Activated CD4-positive, alpha-beta memory T cell treated with anti-CD3 and anti-CD28 coated beads for 36 hours (primary cell): Measurements from ENCODE around the gene LAD1. TPM values are rescaled to one million over a fixed set of nuclear protein-coding genes. Genes with fewer than 3 reads are reported as not detected.

ENCODE experiments used
- CTCF ChIA-PET: fragments of 350-600 bp; sonication (Branson Sonifier 250); formaldehyde crosslinking; loops from one replicate; lab custom pipeline; 2021; ENCODE audit warnings: antibody characterized with exemption, inconsistent platforms; lab: Charles Lee
- POLR2A ChIA-PET: fragments of 350-600 bp; sonication (Branson Sonifier 250); formaldehyde crosslinking; loops from one replicate; lab custom pipeline; 2021; ENCODE audit warnings: antibody characterized with exemption; lab: Charles Lee
- DNase-seq: peaks from one replicate; pipeline ENCODE4 v3.0.0-alpha.2; 2020
- H3K27ac Mint-ChIP-seq: one replicate; pipeline ENCODE4 v1.8.0; 2021; ENCODE audit warnings: mixed read lengths
- H3K27me3 Mint-ChIP-seq: one replicate; pipeline ENCODE4 v1.8.0; 2021; ENCODE audit warnings: mixed read lengths
- H3K36me3 Mint-ChIP-seq: one replicate; pipeline ENCODE4 v1.8.0; 2021; ENCODE audit warnings: mixed read lengths
- H3K4me1 Mint-ChIP-seq: one replicate; pipeline ENCODE4 v1.8.0; 2021; ENCODE audit warnings: low read depth, mixed read lengths
- H3K4me3 Mint-ChIP-seq: one replicate; pipeline ENCODE4 v1.8.0; 2021; ENCODE audit warnings: mild to moderate bottlenecking, mixed read lengths
- H3K9me3 Mint-ChIP-seq: one replicate; pipeline ENCODE4 v1.8.0; 2021; ENCODE audit warnings: mixed read lengths
- intact Hi-C: fragments of 100-400 bp; cut with micrococcal nuclease; formaldehyde crosslinking; loops from one replicate; pipeline ENCODE4 v1.15.1; 2023
- total RNA-seq, 2 experiments: library from RNA; stranded (reverse); gene quantifications; one replicate each; pipeline ENCODE4 v1.2.3, GENCODE V29; 2021

LAD1 gene
- total RNA-seq, 2 experiments from 2014 or later = not detected

DNA sequence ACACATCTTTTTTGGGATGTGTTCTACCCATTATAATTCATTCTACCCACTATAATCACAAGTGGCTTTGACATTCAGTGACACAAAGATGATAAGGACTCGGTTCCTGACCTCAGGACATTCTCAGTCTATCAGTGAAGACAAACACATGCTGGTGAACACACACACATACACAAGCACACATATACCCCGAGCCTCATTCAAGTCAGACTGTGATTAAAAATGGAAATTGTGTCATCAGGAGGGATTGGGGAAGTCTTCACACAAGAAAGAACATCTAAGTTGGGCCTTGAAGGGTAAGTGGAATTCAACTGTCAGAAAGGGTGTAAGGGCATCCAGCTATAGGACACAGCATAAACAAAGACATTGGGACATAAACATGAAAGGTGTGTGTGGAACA is 2.6 kb upstream of the LAD1 start:
- H3K36me3 Mint-ChIP-seq = no peaks in the 10 kb centered on the region
- intact Hi-C loops = no loop called here

GRCh38 chr1:201400852-201401230 is 1.7 kb upstream of the LAD1 start:
- intact Hi-C loops = no loop called here
- ChIA-PET CTCF (no interaction called here), POLR2A (no interaction called here)
- Mint-ChIP-seq H3K4me3 (no peak overlapping the region), H3K27ac (no peak overlapping the region), H3K9me3 (no peaks in the 10 kb centered on the region), H3K27me3 (peaks cover 35% of the 10 kb centered on the region), H3K36me3 (no peaks in the 10 kb centered on the region), H3K4me1 (no peaks in the 10 kb centered on the region)
- DNase-seq = no peak

More for the DNA sequence above, 2.6 kb upstream of the LAD1 start:
- H3K4me3 Mint-ChIP-seq = no peak overlapping the region
- no peaks in the 10 kb centered on the region for H3K9me3 Mint-ChIP-seq
- no peak for DNase-seq
- CTCF ChIA-PET = no interaction called here
- no peak overlapping the region for H3K27ac Mint-ChIP-seq
- peaks cover 30% of the 10 kb centered on the region for H3K27me3 Mint-ChIP-seq
- POLR2A ChIA-PET = no interaction called here
- no peaks in the 10 kb centered on the region for H3K4me1 Mint-ChIP-seq

- DNase-seq = no peak
- Mint-ChIP-seq H3K36me3 (no peaks in the 10 kb centered on the region), H3K4me1 (no peaks in the 10 kb centered on the region), H3K27ac (no peak overlapping the region), H3K9me3 (no peaks in the 10 kb centered on the region), H3K4me3 (no peak overlapping the region), H3K27me3 (peaks cover 35% of the 10 kb centered on the region)
- intact Hi-C loops = no loop called here
- ChIA-PET POLR2A (no interaction called here), CTCF (interaction anchor here (1.1 kb wide), 1 partner anchor 9 kb away, joined by 3 read pairs; no protein-coding TSS in a partner anchor)
Measured at GRCh38 chr1:201400212-201400851, 1.2 kb upstream of the LAD1 start.

DNA sequence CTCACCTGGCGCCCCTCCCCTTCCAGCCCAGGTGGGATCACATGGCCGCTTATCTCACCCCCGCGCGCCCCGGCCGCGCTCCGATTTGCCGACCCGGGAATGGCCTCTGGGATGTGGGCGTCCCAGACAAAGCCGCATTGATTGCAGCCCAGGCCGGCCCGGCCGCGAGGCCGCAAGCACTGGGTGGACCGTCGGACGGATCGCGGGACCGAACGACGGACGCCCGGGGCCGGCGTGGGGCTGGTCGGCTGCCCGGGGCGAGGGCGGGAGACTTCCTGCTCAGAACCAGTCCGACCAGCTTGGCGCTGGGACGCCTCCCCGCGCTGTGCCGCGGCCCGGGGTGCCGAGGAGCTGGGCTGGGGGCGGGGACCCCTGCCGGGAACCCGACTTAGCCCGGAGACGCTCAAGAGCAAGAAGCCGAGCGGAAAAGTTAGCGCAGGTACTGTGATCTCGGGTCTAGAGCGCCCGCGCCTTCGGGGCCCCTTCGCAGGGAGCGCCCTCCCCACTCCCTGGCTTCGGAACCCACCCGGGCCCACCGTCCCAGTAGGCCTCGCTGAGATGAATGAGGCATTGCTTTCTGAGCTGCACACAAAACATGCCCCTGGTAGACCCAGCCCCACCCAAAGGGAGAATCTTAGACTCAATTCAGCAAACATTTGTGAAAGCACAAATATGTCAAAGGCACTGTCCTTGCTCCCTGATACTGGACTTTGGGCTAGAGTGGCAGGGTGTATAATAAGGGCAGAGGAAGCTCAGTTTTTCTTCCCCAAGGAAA is 415 bp upstream of the LAD1 start:
- Mint-ChIP-seq H3K36me3 (no peaks in the 10 kb centered on the region), H3K4me1 (no peaks in the 10 kb centered on the region), H3K27ac (no peak overlapping the region), H3K27me3 (peaks cover 36% of the 10 kb centered on the region), H3K9me3 (no peaks in the 10 kb centered on the region), H3K4me3 (no peak overlapping the region)
- intact Hi-C loops = no loop called here
- no peak for DNase-seq
- POLR2A ChIA-PET = no interaction called here
- CTCF ChIA-PET = interaction anchor here (1.1 kb wide), 1 partner anchor 10 kb away, joined by 3 read pairs; no protein-coding TSS in a partner anchor

- Mint-ChIP-seq H3K27me3 (peaks cover 39% of the 10 kb centered on the region), H3K4me1 (no peaks in the 10 kb centered on the region), H3K27ac (no peak overlapping the region), H3K36me3 (no peaks in the 10 kb centered on the region), H3K9me3 (no peaks in the 10 kb centered on the region), H3K4me3 (no peak overlapping the region)
- intact Hi-C loops = no loop called here
- ChIA-PET CTCF (interaction anchor here (1.1 to 1.5 kb wide), 2 partner anchors 9 to 13 kb away, joined by 3 to 4 read pairs; no protein-coding TSS in a partner anchor), POLR2A (no interaction called here)
- DNase-seq = no peak
Measured at GRCh38 chr1:201397675-201398074, 1.4 kb downstream of the LAD1 start.

DNA sequence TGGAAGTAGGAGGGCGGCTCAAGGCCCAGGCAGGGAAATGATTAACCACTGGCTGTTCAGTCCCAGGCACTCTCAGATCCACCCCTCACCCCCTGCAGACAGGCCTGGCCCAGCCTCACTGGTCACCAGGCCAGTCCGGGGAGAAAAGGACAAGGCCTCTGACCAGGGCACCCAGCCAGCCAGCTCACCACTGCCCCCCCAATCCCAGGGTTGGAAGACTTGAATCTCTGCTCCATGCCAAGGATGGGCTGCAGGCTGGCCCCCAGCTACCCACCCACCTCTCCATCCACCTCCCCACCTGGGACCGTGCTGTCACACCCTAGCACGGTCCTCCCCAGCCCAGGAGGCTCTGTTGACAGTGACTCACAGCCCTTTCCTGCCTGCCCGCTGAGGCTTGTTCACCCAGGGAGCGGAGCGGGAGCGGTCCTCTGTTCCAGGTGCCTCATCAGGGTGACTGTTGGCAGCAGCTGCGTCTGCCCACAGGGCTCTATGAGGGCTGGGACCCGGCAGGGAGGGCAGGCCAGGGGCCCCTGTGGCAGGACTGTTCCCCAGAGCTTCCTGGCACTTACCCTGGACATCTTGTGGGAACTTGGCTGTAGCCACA is 2.2 kb downstream of the LAD1 start:
- Mint-ChIP-seq H3K4me3 (no peak overlapping the region), H3K9me3 (no peaks in the 10 kb centered on the region), H3K36me3 (no peaks in the 10 kb centered on the region), H3K4me1 (no peaks in the 10 kb centered on the region), H3K27me3 (peaks cover 39% of the 10 kb centered on the region), H3K27ac (no peak overlapping the region)
- ChIA-PET CTCF (interaction anchor here (1.1 to 1.5 kb wide), 2 partner anchors 8 to 14 kb away, joined by 3 to 4 read pairs; no protein-coding TSS in a partner anchor), POLR2A (no interaction called here)
- intact Hi-C loops = no loop called here
- DNase-seq = no peak

GRCh38 chr1:201395936-201396335 is 3.2 kb downstream of the LAD1 start:
- no peaks in the 10 kb centered on the region for H3K4me1 Mint-ChIP-seq
- DNase-seq = no peak
- no peaks in the 10 kb centered on the region for H3K36me3 Mint-ChIP-seq
- ChIA-PET CTCF (no interaction called here), POLR2A (no interaction called here)
- H3K27me3 Mint-ChIP-seq = peaks cover 39% of the 10 kb centered on the region
- intact Hi-C loops = no loop called here
- H3K4me3 Mint-ChIP-seq = no peak overlapping the region
- no peaks in the 10 kb centered on the region for H3K9me3 Mint-ChIP-seq
- no peak overlapping the region for H3K27ac Mint-ChIP-seq

- POLR2A ChIA-PET = no interaction called here
- Mint-ChIP-seq H3K27ac (no peak overlapping the region), H3K27me3 (peaks cover 27% of the 10 kb centered on the region), H3K36me3 (no peaks in the 10 kb centered on the region), H3K4me1 (no peaks in the 10 kb centered on the region), H3K4me3 (no peak overlapping the region), H3K9me3 (no peaks in the 10 kb centered on the region)
- DNase-seq = no peak
- CTCF ChIA-PET = interaction anchor here (0.8 kb wide), 1 partner anchor 9 kb away, joined by 4 read pairs; no protein-coding TSS in a partner anchor
- intact Hi-C loops = no loop called here
Measured at GRCh38 chr1:201394591-201394990, 4.5 kb downstream of the LAD1 start.

- Mint-ChIP-seq H3K36me3 (no peaks in the 10 kb centered on the region), H3K9me3 (no peaks in the 10 kb centered on the region), H3K27me3 (peaks cover 18% of the 10 kb centered on the region), H3K4me1 (no peaks in the 10 kb centered on the region), H3K4me3 (no peak overlapping the region), H3K27ac (no peak overlapping the region)
- intact Hi-C loops = no loop called here
- DNase-seq = no peak
- ChIA-PET POLR2A (no interaction called here), CTCF (interaction anchor here (1.2 kb wide), 1 partner anchor 17 kb away, joined by 3 read pairs; no protein-coding TSS in a partner anchor)
Measured at GRCh38 chr1:201393076-201393475, 6.0 kb downstream of the LAD1 start.

DNA sequence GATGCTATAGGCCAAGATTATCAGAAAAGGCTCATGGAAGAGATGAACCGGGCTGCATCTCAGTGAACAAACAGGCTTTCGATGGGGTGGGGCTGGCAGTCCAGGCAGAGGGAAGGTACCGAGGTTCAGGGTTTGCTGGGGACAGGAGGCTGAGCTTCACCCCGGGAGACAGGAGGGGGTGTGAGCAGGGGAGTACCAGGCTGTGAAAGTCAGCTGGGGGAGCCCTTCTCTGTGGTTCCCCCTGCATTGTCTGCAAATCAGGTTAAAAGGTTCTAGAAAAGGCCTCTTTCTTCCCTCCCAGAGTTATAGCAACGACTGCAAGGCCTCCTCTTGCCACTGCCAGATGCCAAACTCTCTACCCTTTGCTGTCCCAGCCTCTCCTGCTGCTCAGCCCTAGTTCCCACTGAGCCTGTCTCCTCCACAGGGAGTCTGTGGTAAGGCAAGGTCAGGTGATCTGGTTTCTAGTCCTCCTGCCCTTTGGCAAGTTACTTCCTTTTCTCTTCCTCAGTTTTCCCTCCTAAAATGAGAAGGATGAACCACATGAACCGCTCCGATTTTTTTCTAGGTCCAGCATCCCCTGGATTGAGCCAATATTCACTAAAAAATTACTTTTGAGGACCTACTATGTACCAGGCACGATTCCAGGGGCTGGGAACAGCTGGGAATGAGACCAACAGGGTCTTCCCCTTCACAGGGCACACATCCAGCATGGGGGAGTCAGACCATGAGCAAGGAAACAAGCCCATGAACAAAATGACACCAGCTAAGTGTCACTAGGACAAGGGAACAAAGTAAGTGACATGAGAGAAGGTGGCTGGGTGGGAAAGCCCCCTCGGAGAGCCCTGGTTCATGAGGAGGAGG is 7.2 kb downstream of the LAD1 start:
- CTCF ChIA-PET = interaction anchor here (1.2 kb wide), 1 partner anchor 18 kb away, joined by 3 read pairs; no protein-coding TSS in a partner anchor

DNA sequence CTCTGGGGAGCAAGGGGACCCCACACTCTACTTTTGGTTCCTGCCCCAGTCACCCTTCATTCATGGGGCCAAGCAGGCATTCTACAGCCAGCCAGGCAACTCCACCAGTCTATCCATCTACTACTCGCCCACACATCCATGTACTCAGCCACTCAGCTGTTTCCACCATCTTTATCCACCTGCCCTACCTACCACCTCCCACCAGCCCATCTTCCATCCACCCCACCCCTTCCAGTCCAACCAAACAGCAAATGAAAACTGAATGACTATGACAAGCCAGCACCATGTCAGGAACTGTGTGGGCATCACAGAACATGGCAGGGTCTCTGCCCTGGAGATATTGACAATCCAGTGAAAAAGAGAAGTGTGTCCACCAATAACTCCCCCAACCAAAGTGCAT is 7.9 kb downstream of the LAD1 start:
- ChIA-PET POLR2A (no interaction called here), CTCF (no interaction called here)
- H3K27ac Mint-ChIP-seq = no peak overlapping the region
- no peaks in the 10 kb centered on the region for H3K9me3 Mint-ChIP-seq
- peaks cover 10% of the 10 kb centered on the region for H3K27me3 Mint-ChIP-seq
- H3K4me1 Mint-ChIP-seq = no peaks in the 10 kb centered on the region
- H3K4me3 Mint-ChIP-seq = no peak overlapping the region
- H3K36me3 Mint-ChIP-seq = no peaks in the 10 kb centered on the region
- DNase-seq = no peak
- intact Hi-C loops = no loop called here

More for the DNA sequence above, 7.2 kb downstream of the LAD1 start:
- Mint-ChIP-seq H3K27me3 (peaks cover 14% of the 10 kb centered on the region), H3K27ac (no peak overlapping the region), H3K4me3 (no peak overlapping the region), H3K9me3 (no peaks in the 10 kb centered on the region), H3K36me3 (no peaks in the 10 kb centered on the region), H3K4me1 (no peaks in the 10 kb centered on the region)
- no peak for DNase-seq
- intact Hi-C loops = no loop called here
- POLR2A ChIA-PET = no interaction called here
